CD4-positive, CD25-positive, alpha-beta regulatory T cell (primary cell): ENCODE results near the gene TMEFF2. TPM values are rescaled to one million over a fixed set of nuclear protein-coding genes. Genes with fewer than 3 reads are reported as not detected.

Source experiments
- ATAC-seq, 2 donors: fragments of 150-1000 bp; cut with Tn5 transposase; one replicate each; pipeline ENCODE4 v1.10.0; 2021; ENCODE audit warnings: low read depth in 2 of 2, moderate number of reproducible peaks in 2 of 2, moderate library complexity in 1 of 2
- DNase-seq, 3 donors: peaks; one replicate each; pipeline versions ENCODE4 v3.0.0 to v3.0.0-alpha.2; 2012 to 2022; ENCODE audit warnings: mixed read lengths in 1 of 3
- H3K27ac ChIP-seq: one replicate; pipeline ENCODE4 v1.7.0; 2013; ENCODE audit warnings: mild to moderate bottlenecking, low read length; ENCODE audit not compliant: insufficient read depth, poor library complexity, severe bottlenecking
- H3K27me3 ChIP-seq: one replicate; pipeline ENCODE4 v1.7.0; 2013; ENCODE audit warnings: low read length; ENCODE audit not compliant: control insufficient read depth, insufficient read depth
- H3K36me3 ChIP-seq: one replicate; pipeline ENCODE4 v1.7.0; 2013; ENCODE audit warnings: mild to moderate bottlenecking, low read length, moderate library complexity; ENCODE audit not compliant: control insufficient read depth, insufficient read depth
- H3K4me1 ChIP-seq: 2 replicates; pipeline ENCODE4 v1.7.0; 2013; ENCODE audit warnings: mild to moderate bottlenecking, low read length; ENCODE audit not compliant: insufficient read depth, control insufficient read depth, poor library complexity, severe bottlenecking
- H3K4me3 ChIP-seq: one replicate; pipeline ENCODE4 v1.7.0; 2013; ENCODE audit warnings: low read depth, mild to moderate bottlenecking, low read length, moderate library complexity
- H3K9me3 ChIP-seq, 2 experiments: 1 replicate in 1 of 2; 2 replicates in 1 of 2; pipeline ENCODE4 v1.7.0; 2013; ENCODE audit warnings: low read length in 2 of 2, mild to moderate bottlenecking in 1 of 2, moderate library complexity in 1 of 2; ENCODE audit not compliant: control insufficient read depth in 2 of 2
- H3K27ac Mint-ChIP-seq, 3 donors: one replicate each; pipeline ENCODE4 v1.8.0; 2020 to 2022; ENCODE audit warnings: mild to moderate bottlenecking in 3 of 3, mixed read lengths in 3 of 3, moderate library complexity in 2 of 3
- H3K27me3 Mint-ChIP-seq: one replicate; pipeline ENCODE4 v1.8.0; 2022; ENCODE audit warnings: mild to moderate bottlenecking, mixed read lengths
- H3K36me3 Mint-ChIP-seq: one replicate; pipeline ENCODE4 v1.8.0; 2020; ENCODE audit warnings: mixed read lengths
- H3K4me1 Mint-ChIP-seq, 4 donors: one replicate each; pipeline ENCODE4 v1.8.0; 2020 to 2022; ENCODE audit warnings: mixed read lengths in 4 of 4, mild to moderate bottlenecking in 1 of 4
- H3K4me3 Mint-ChIP-seq, 4 donors: one replicate each; pipeline ENCODE4 v1.8.0; 2020 to 2022; ENCODE audit warnings: mild to moderate bottlenecking in 4 of 4, mixed read lengths in 4 of 4, moderate library complexity in 3 of 4
- H3K9me3 Mint-ChIP-seq, 7 donors: one replicate each; pipeline ENCODE4 v1.8.0; 2020 to 2022; ENCODE audit warnings: mixed read lengths in 7 of 7, mild to moderate bottlenecking in 3 of 7, moderate library complexity in 2 of 7
- polyA plus RNA-seq, 4 donors: library from polyadenylated mRNA; unstranded; fragments of 300-500 nt; fragmentation: Illumina TruSeq; gene quantifications; one replicate each; pipeline ENCODE4 v1.2.3, GENCODE V29; 2021
- total RNA-seq: library from RNA; stranded (reverse); gene quantifications from one replicate; pipeline ENCODE4 v1.2.3, GENCODE V29; 2022

Gene TMEFF2
- total and polyA plus RNA-seq, 5 donors from 2014 or later: not detected

- H3K9me3 ChIP-seq: no peaks in the 10 kb centered on the region
Observed at GRCh38 chr2:191991442-191991841, 203.3 kb downstream of the TMEFF2 start.

GRCh38 chr2:191985740-191986139, 209.0 kb downstream of the TMEFF2 start:
- H3K27ac ChIP-seq: no peak overlapping the region
- H3K27me3 Mint-ChIP-seq: peaks cover 5% of the 10 kb centered on the region
- no peak overlapping the region for H3K27ac Mint-ChIP-seq
- H3K27me3 ChIP-seq: peaks cover 2% of the 10 kb centered on the region
- peaks cover 0 to 1% (median 0%) of the 10 kb centered on the region in 7 donors for H3K9me3 Mint-ChIP-seq
- no peak overlapping the region for H3K4me3 ChIP-seq
- H3K4me1 ChIP-seq: no peaks in the 10 kb centered on the region
- H3K36me3 Mint-ChIP-seq: no peaks in the 10 kb centered on the region
- no peak overlapping the region for H3K4me3 Mint-ChIP-seq
- no peaks in the 10 kb centered on the region for H3K9me3 ChIP-seq
- DNase-seq (no peak), ATAC-seq (no peak)
- H3K4me1 Mint-ChIP-seq: no peaks in the 10 kb centered on the region
- H3K36me3 ChIP-seq: no peaks in the 10 kb centered on the region

More at GRCh38 chr2:191991442-191991841, 203.3 kb downstream of the TMEFF2 start:
- peaks cover 3% of the 10 kb centered on the region for H3K27me3 ChIP-seq
- Mint-ChIP-seq H3K4me3 (no peak overlapping the region), H3K4me1 (no peaks in the 10 kb centered on the region), H3K27me3 (peaks cover 4% of the 10 kb centered on the region), H3K27ac (no peak overlapping the region), H3K36me3 (no peaks in the 10 kb centered on the region), H3K9me3 (peaks cover 0 to 1% (median 0%) of the 10 kb centered on the region in 7 donors)
- no peaks in the 10 kb centered on the region for H3K4me1 ChIP-seq
- H3K4me3 ChIP-seq: no peak overlapping the region
- H3K36me3 ChIP-seq: no peaks in the 10 kb centered on the region
- no peak overlapping the region for H3K27ac ChIP-seq
- ATAC-seq: no peak
- DNase-seq: no peak

GRCh38 chr2:191983591-191983990, 211.1 kb downstream of the TMEFF2 start:
- no peak for ATAC-seq
- H3K27ac ChIP-seq: no peak overlapping the region
- no peak overlapping the region for H3K4me3 Mint-ChIP-seq

GRCh38 chr2:191983186-191983585, 211.5 kb downstream of the TMEFF2 start:
- no peak overlapping the region for H3K27ac ChIP-seq
- DNase-seq: no peak
- H3K4me1 Mint-ChIP-seq: no peaks in the 10 kb centered on the region
- H3K4me3 ChIP-seq: no peak overlapping the region
- H3K36me3 Mint-ChIP-seq: no peaks in the 10 kb centered on the region
- no peaks in the 10 kb centered on the region for H3K9me3 ChIP-seq
- H3K9me3 Mint-ChIP-seq: no peaks in the 10 kb centered on the region
- no peaks in the 10 kb centered on the region for H3K36me3 ChIP-seq
- no peak overlapping the region for H3K27ac Mint-ChIP-seq
- no peaks in the 10 kb centered on the region for H3K4me1 ChIP-seq
- ATAC-seq: no peak
- no peak overlapping the region for H3K4me3 Mint-ChIP-seq
- H3K27me3 Mint-ChIP-seq: peaks cover 5% of the 10 kb centered on the region
- peaks cover 2% of the 10 kb centered on the region for H3K27me3 ChIP-seq

More at GRCh38 chr2:191983591-191983990, 211.1 kb downstream of the TMEFF2 start:
- no peak for DNase-seq
- H3K9me3 Mint-ChIP-seq: no peaks in the 10 kb centered on the region
- H3K36me3 ChIP-seq: no peaks in the 10 kb centered on the region
- H3K27ac Mint-ChIP-seq: no peak overlapping the region
- H3K27me3 Mint-ChIP-seq: peaks cover 5% of the 10 kb centered on the region
- no peaks in the 10 kb centered on the region for H3K36me3 Mint-ChIP-seq
- H3K27me3 ChIP-seq: peaks cover 2% of the 10 kb centered on the region
- H3K4me1 ChIP-seq: no peaks in the 10 kb centered on the region
- H3K9me3 ChIP-seq: no peaks in the 10 kb centered on the region
- no peak overlapping the region for H3K4me3 ChIP-seq
- H3K4me1 Mint-ChIP-seq: no peaks in the 10 kb centered on the region

GRCh38 chr2:191981706-191982105, 213.0 kb downstream of the TMEFF2 start:
- Mint-ChIP-seq H3K27me3 (peaks cover 5% of the 10 kb centered on the region), H3K9me3 (no peaks in the 10 kb centered on the region), H3K27ac (no peak overlapping the region), H3K4me1 (no peaks in the 10 kb centered on the region), H3K4me3 (no peak overlapping the region), H3K36me3 (no peaks in the 10 kb centered on the region)
- Histone ChIP-seq H3K4me1 (no peaks in the 10 kb centered on the region), H3K4me3 (no peak overlapping the region), H3K36me3 (no peaks in the 10 kb centered on the region), H3K27ac (no peak overlapping the region), H3K9me3 (no peaks in the 10 kb centered on the region), H3K27me3 (peaks cover 2% of the 10 kb centered on the region)
- ATAC-seq (no peak), DNase-seq (no peak)

- Histone ChIP-seq H3K27ac (no peak overlapping the region), H3K36me3 (no peaks in the 10 kb centered on the region), H3K4me3 (no peak overlapping the region), H3K4me1 (no peaks in the 10 kb centered on the region), H3K9me3 (no peaks in the 10 kb centered on the region), H3K27me3 (peaks cover 5% of the 10 kb centered on the region)
- Mint-ChIP-seq H3K4me3 (no peak overlapping the region), H3K27me3 (peaks cover 5% of the 10 kb centered on the region), H3K27ac (no peak overlapping the region), H3K9me3 (no peaks in the 10 kb centered on the region), H3K36me3 (no peaks in the 10 kb centered on the region), H3K4me1 (no peaks in the 10 kb centered on the region)
- DNase-seq: no peak
- ATAC-seq: no peak
Observed at GRCh38 chr2:191980483-191980882, 214.2 kb downstream of the TMEFF2 start.

- Mint-ChIP-seq H3K27me3 (peaks cover 5% of the 10 kb centered on the region), H3K9me3 (no peaks in the 10 kb centered on the region), H3K4me1 (no peaks in the 10 kb centered on the region), H3K4me3 (no peak overlapping the region), H3K36me3 (no peaks in the 10 kb centered on the region), H3K27ac (no peak overlapping the region)
- H3K27me3 ChIP-seq: peaks cover 5% of the 10 kb centered on the region
- no peak overlapping the region for H3K4me3 ChIP-seq
- ATAC-seq (no peak), DNase-seq (no peak)
- H3K4me1 ChIP-seq: no peaks in the 10 kb centered on the region
- H3K27ac ChIP-seq: no peak overlapping the region
- no peaks in the 10 kb centered on the region for H3K9me3 ChIP-seq
- no peaks in the 10 kb centered on the region for H3K36me3 ChIP-seq
Observed at GRCh38 chr2:191979221-191979730, 215.5 kb downstream of the TMEFF2 start.

- no peaks in the 10 kb centered on the region for H3K27me3 Mint-ChIP-seq
- peaks cover 0 to 1% (median 0%) of the 10 kb centered on the region in 7 donors for H3K9me3 Mint-ChIP-seq
- peaks cover 3% of the 10 kb centered on the region for H3K27me3 ChIP-seq
- H3K4me3 Mint-ChIP-seq: no peak overlapping the region
- DNase-seq (no peak), ATAC-seq (no peak)
- no peak overlapping the region for H3K4me3 ChIP-seq
- H3K4me1 Mint-ChIP-seq: no peaks in the 10 kb centered on the region
- H3K4me1 ChIP-seq: no peaks in the 10 kb centered on the region
- no peaks in the 10 kb centered on the region for H3K36me3 ChIP-seq
- no peak overlapping the region for H3K27ac ChIP-seq
- H3K9me3 ChIP-seq: no peaks in the 10 kb centered on the region
- H3K27ac Mint-ChIP-seq: no peak overlapping the region
- no peaks in the 10 kb centered on the region for H3K36me3 Mint-ChIP-seq
Observed at GRCh38 chr2:191977754-191978153, 217.0 kb downstream of the TMEFF2 start.
